ENCODE results near the gene SRL. TPM values are rescaled to one million over a fixed set of nuclear protein-coding genes. Genes with fewer than 3 reads are reported as not detected.

Gene SRL
- total and polyA plus RNA-seq, 2 of the 8 experiments (the other 6 are each of a cell fraction or from before 2014, with no cell fraction given), result 0.05 TPM; not detected in 1

DNA sequence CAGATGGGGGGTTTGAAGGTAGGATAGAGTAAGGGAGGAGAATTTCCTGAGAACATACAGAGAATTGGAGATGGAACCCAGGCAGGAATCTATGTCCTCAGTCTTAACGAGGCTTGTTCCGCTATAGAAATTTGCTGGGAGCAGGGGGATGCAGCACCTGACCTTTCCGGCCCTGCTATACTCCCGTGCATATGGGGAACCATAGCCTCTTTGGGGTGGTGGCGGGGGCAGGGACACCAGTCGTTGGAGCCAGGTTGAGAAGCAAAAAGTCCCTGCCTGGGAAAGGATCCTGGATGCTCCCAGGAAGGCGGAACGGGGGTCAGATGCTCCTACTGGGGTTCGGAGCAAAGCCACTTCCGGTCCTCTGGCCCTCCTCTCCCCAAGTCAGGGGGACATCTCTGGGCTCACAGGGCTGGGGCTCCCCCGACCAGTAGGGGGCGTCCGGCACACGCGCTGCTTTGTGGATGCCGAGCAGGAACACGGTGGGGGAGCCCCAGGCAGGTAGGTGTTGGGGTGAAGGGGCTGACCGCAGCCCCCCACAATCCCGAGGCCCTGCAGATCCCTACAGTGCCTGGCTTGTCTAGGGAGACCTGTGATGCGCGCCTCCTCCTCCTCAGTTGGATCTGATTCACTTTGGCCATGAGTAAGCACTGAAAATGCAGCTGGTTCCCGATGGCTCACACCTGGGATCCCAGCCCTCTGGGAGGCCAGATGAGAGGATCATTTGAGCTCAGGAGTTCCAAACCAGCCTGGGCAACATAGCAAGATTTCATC is 46.5 kb upstream of the SRL start:
- H3K56ac ChIP-seq (replicated peaks; ENCODE audit: insufficient read length, low read depth, low read length), result no peak overlapping the region
- H3K14ac ChIP-seq (ENCODE audit: insufficient read length), result no peak overlapping the region
- peak overlapping the region; percentile 88; the same call in 1 of the 2 replicates for H2AFZ ChIP-seq (ENCODE audit: low read length)
- peak overlapping the region; percentile 61 for H3K18ac ChIP-seq (ENCODE audit: extremely low read depth, low read length)
- CTCF ChIA-PET (ENCODE audit: partially characterized antibody), result interaction anchor here (0.6 to 12.0 kb wide), 28 partner anchors 11 to 436 kb away, joined by 3 to 300 read pairs (median 4); partner anchors contain the start of gene GLIS2
- peak overlapping the region; percentile 48 for H3K4ac ChIP-seq (replicated peaks; ENCODE audit: insufficient read length, low read depth, low read length)
- H2BK15ac ChIP-seq (ENCODE audit: low read length), result no peak overlapping the region
- peak overlapping the region; percentile 38; the same call in 1 of the 2 replicates for H3K27ac ChIP-seq (ENCODE audit: low read depth, low read length)
- no peaks in the 10 kb centered on the region for H4K20me1 ChIP-seq (replicated peaks in 1 of 2; ENCODE audit: control insufficient read depth in 1 of 2, insufficient read depth in 2 of 2, low read length in 2 of 2)
- H4K5ac ChIP-seq (ENCODE audit: insufficient read length, low read depth, low read length), result no peak overlapping the region
- peak in 1 of 2 experiments; percentile 98 for DNase-seq (ENCODE audit: low read depth in 1 of 2, low spot score in 2 of 2)
- H3K79me1 ChIP-seq (ENCODE audit: low read depth, low read length), result no peaks in the 10 kb centered on the region
- no peaks in the 10 kb centered on the region for H3K27me3 ChIP-seq (replicated peaks in 1 of 4; ENCODE audit: control insufficient read depth in 3 of 4, extremely low read depth in 1 of 4, insufficient read depth in 3 of 4, low read length in 3 of 4)
- no peak overlapping the region; the same call in 1 of the 2 replicates for H2BK12ac ChIP-seq (ENCODE audit: low read depth, low read length)
- H4K8ac ChIP-seq (ENCODE audit: extremely low read depth, insufficient read depth, low read length), result peak overlapping the region; percentile 87
- peak overlapping the region in 2 of 4 experiments; percentile 2 to 16; a peak in 2 of 8 replicates for H3K4me3 ChIP-seq (ENCODE audit: extremely low read depth in 1 of 4, insufficient read depth in 2 of 4, low read depth in 3 of 4, low read length in 4 of 4)
- H3K79me2 ChIP-seq (ENCODE audit: control insufficient read depth in 1 of 2, insufficient read depth in 2 of 2, low read length in 2 of 2), result no peaks in the 10 kb centered on the region
- H3K23me2 ChIP-seq (ENCODE audit: low read depth, low read length), result peaks cover under 1% of the 10 kb centered on the region; the same call in 1 of the 2 replicates
- no peaks in the 10 kb centered on the region for H3K36me3 ChIP-seq (ENCODE audit: control insufficient read depth in 2 of 4, insufficient read depth in 4 of 4, low read length in 3 of 4)
- H3K9ac ChIP-seq (replicated peaks in 1 of 4; ENCODE audit: extremely low read depth in 1 of 4, low read depth in 3 of 4, low read length in 3 of 4), result peak overlapping the region in 2 of 4 experiments; percentile 34 to 41; a peak in 2 of 7 replicates
- peaks cover 3 to 17% (median 8%) of the 10 kb centered on the region in 4 experiments for H3K4me1 ChIP-seq (replicated peaks in 1 of 4; ENCODE audit: control insufficient read depth in 3 of 4, insufficient read depth in 4 of 4, low read length in 3 of 4)
- no peak overlapping the region for H2BK120ac ChIP-seq (replicated peaks; ENCODE audit: low read depth, low read length)
- H2BK20ac ChIP-seq (ENCODE audit: low read length), result 0 out of 2 replicates have a peak overlapping the region, but pooled peaks have one; percentile 27
- H2AK5ac ChIP-seq (ENCODE audit: low read depth, low read length), result no peak overlapping the region
- no peak overlapping the region for H2BK5ac ChIP-seq (ENCODE audit: low read depth, low read length)
- POLR2A ChIA-PET (ENCODE audit: partially characterized antibody), result interaction anchor here (0.7 to 25.6 kb wide), 7 partner anchors 10 to 49 kb away, joined by 3 to 403 read pairs (median 5); partner anchors contain the start of gene TFAP4
- H3K9me3 ChIP-seq (ENCODE audit: insufficient read depth in 2 of 2, low read depth in 1 of 2, low read length in 1 of 2), result no peaks in the 10 kb centered on the region
- peak; percentile 24 for FAIRE-seq
- H3K4me2 ChIP-seq (ENCODE audit: insufficient read depth in 1 of 2, low read depth in 2 of 2, low read length in 2 of 2), result peak overlapping the region in 1 of 2 experiments; percentile 59; a peak in 3 of 4 replicates
- WGBS, 2 experiments (ENCODE audit: extremely low coverage in 1 of 2, insufficient coverage in 1 of 2, insufficient read length in 1 of 2, insufficient replicate concordance in 2 of 2, low coverage in 1 of 2, low lambda C conversion rate in 2 of 2, missing lambda C conversion rate in 1 of 2), result 27% methylated on average over 22 of the region's 22 CpGs; no CpG with 5 or more reads in 1 of the 2 experiments
- no peak overlapping the region for H3K23ac ChIP-seq (ENCODE audit: insufficient read length)
- H4K91ac ChIP-seq (replicated peaks; ENCODE audit: insufficient read length, low read length), result no peak overlapping the region
- TF ChIP-seq GTF2F1 (IDR thresholded peaks at IDR 0.05; ENCODE audit: borderline replicate concordance, low read depth, low read length), result peak; percentile 67; the same call in 1 of the 2 replicates
- TF ChIP-seq BACH1 (IDR thresholded peaks at IDR 0.05; ENCODE audit: low read length), result no peak
- 0 out of 4 replicates have a peak, but pooled peaks of 1 of the 2 experiments have one; percentile 35 for TF ChIP-seq SIN3A (conservative IDR thresholded peaks at IDR 0.05 in 1 of 2, IDR thresholded peaks at IDR 0.05 in 1 of 2; ENCODE audit: low read depth in 1 of 2, low read length in 2 of 2)
- TF ChIP-seq CTBP2 (IDR thresholded peaks at IDR 0.05; ENCODE audit: borderline replicate concordance, insufficient read depth, insufficient read length, low read length), result no peak
- TF ChIP-seq RAD21 (IDR thresholded peaks at IDR 0.05 in 1 of 2, conservative IDR thresholded peaks at IDR 0.05 in 1 of 2; ENCODE audit: low read depth in 2 of 2, low read length in 2 of 2), result peak; percentile 84 to 93
- TF ChIP-seq, protein P1, sequence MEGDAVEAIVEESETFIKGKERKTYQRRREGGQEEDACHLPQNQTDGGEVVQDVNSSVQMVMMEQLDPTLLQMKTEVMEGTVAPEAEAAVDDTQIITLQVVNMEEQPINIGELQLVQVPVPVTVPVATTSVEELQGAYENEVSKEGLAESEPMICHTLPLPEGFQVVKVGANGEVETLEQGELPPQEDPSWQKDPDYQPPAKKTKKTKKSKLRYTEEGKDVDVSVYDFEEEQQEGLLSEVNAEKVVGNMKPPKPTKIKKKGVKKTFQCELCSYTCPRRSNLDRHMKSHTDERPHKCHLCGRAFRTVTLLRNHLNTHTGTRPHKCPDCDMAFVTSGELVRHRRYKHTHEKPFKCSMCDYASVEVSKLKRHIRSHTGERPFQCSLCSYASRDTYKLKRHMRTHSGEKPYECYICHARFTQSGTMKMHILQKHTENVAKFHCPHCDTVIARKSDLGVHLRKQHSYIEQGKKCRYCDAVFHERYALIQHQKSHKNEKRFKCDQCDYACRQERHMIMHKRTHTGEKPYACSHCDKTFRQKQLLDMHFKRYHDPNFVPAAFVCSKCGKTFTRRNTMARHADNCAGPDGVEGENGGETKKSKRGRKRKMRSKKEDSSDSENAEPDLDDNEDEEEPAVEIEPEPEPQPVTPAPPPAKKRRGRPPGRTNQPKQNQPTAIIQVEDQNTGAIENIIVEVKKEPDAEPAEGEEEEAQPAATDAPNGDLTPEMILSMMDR (IDR thresholded peaks at IDR 0.05; ENCODE audit: control extremely low read depth in 1 of 3, insufficient read depth in 1 of 3, low read depth in 1 of 3, low read length in 3 of 3), result peak; percentile 94 to 98 (median 98)
- 0 out of 2 replicates have a peak, but pooled peaks have one; percentile 17 for TF ChIP-seq TBP (IDR thresholded peaks at IDR 0.05; ENCODE audit: low read depth, low read length)

All from H1 (cell line).